ENCODE results near the gene RFK.
"Not testable (repeated sequence)": the region's sequence is repeated elsewhere in the genome, so short reads cannot be mapped to it uniquely, and the experiment has no call there.

The RFK gene

GRCh38 chr9:76394195-76394959 lies at the start of gene RFK:
RFK (minus strand) TSS chr9:76394426; CDS start chr9:76394171, 255 bp downstream.
- DNase-seq: peak; percentile 90

GRCh38 chr9:76443887-76444286 lies 49.7 kb upstream of the RFK start:
- DNase-seq: no peak

GRCh38 chr9:76441551-76442322 lies 47.5 kb upstream of the RFK start:
- no peak for DNase-seq

GRCh38 chr9:76438841-76439588 lies 44.8 kb upstream of the RFK start:
- no peak for DNase-seq

- not testable (repeated sequence) for DNase-seq
Observed at GRCh38 chr9:76437017-76437699, 42.9 kb upstream of the RFK start.

GRCh38 chr9:76434897-76435296 lies 40.7 kb upstream of the RFK start:
- DNase-seq: not testable (repeated sequence)

- peak; percentile 26 for DNase-seq
Observed at GRCh38 chr9:76433836-76434235, 39.6 kb upstream of the RFK start.

- DNase-seq: no peak
Observed at GRCh38 chr9:76433406-76433805, 39.2 kb upstream of the RFK start.

- DNase-seq: no peak
Observed at GRCh38 chr9:76431601-76432000, 37.4 kb upstream of the RFK start.

GRCh38 chr9:76426807-76427419 lies 32.7 kb upstream of the RFK start:
- DNase-seq: no peak

- DNase-seq: no peak
Observed at GRCh38 chr9:76425677-76426453, 31.6 kb upstream of the RFK start.

- DNase-seq: no peak
Observed at GRCh38 chr9:76424491-76424890, 30.3 kb upstream of the RFK start.

GRCh38 chr9:76423216-76424177 lies 29.3 kb upstream of the RFK start:
- DNase-seq: no peak

GRCh38 chr9:76419782-76420380 lies 25.7 kb upstream of the RFK start:
- no peak for DNase-seq

GRCh38 chr9:76417394-76417793 lies 23.2 kb upstream of the RFK start:
- no peak for DNase-seq

- no peak for DNase-seq
Observed at GRCh38 chr9:76415731-76416130, 21.5 kb upstream of the RFK start.

GRCh38 chr9:76415154-76415553 lies 20.9 kb upstream of the RFK start:
- DNase-seq: peak; percentile 60

- DNase-seq: peak; percentile 86
Observed at GRCh38 chr9:76414661-76415060, 20.4 kb upstream of the RFK start.

- no peak for DNase-seq
Observed at GRCh38 chr9:76413658-76414057, 19.4 kb upstream of the RFK start.

GRCh38 chr9:76412638-76413037 lies 18.4 kb upstream of the RFK start:
- no peak for DNase-seq
